ENCODE results near the gene ARHGAP24.

DNA sequence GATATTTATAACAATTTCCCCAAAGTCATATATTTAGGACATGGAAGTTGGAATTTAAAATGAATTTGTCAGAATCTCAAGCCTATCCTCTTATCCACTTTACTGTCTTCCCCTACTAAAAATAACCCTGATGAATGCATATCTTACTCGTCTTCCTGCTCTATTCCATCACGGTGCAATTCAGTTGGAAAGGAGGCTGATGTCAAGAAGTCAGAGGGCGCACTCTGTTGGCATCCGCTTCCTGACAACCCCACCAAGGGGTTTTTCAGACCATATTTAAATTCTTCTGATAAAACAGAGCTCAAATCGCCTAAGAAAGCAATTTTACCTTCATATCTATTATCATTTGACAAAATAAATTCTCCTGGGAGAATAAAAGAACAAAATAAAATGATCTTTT, 233.5 kb downstream of the ARHGAP24 start:
- TF ChIP-seq ARNT (IDR thresholded peaks at IDR 0.05) = no peak
- no peak for TF ChIP-seq CTBP1 (IDR thresholded peaks at IDR 0.05; ENCODE audit: borderline replicate concordance)
- no peak for TF ChIP-seq FOXM1 (IDR thresholded peaks at IDR 0.05; ENCODE audit: borderline replicate concordance)
- TF ChIP-seq, protein P1, sequence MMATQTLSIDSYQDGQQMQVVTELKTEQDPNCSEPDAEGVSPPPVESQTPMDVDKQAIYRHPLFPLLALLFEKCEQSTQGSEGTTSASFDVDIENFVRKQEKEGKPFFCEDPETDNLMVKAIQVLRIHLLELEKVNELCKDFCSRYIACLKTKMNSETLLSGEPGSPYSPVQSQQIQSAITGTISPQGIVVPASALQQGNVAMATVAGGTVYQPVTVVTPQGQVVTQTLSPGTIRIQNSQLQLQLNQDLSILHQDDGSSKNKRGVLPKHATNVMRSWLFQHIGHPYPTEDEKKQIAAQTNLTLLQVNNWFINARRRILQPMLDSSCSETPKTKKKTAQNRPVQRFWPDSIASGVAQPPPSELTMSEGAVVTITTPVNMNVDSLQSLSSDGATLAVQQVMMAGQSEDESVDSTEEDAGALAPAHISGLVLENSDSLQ (IDR thresholded peaks at IDR 0.05) = no peak
- TF ChIP-seq SP1 (IDR thresholded peaks at IDR 0.05) = no peak
- no peak for TF ChIP-seq BHLHE40 (IDR thresholded peaks at IDR 0.05; ENCODE audit: borderline replicate concordance)
